HepG2 (cell line): ENCODE measurements around the gene OSBPL8. TPM values are rescaled to one million over a fixed set of nuclear protein-coding genes. Genes with fewer than 3 reads are reported as not detected.

Experiments used
- ATAC-seq: fragments of 200-7000 bp; cut with Tn5 transposase; 3 replicates; pipeline ENCODE4 v1.9.1; 2020; ENCODE audit warnings: mild to moderate bottlenecking, moderate library complexity
- BruUV-seq: library from RNA; stranded (reverse); fragments of 400-500 nt; replicated peaks from 2 replicates; lab custom pipeline; 2021; lab: Mats Ljungman, UMichigan
- CTCF ChIA-PET: fragments of 300-600 bp; formaldehyde crosslinking; extraction: SDS; loops from one replicate; lab custom pipeline; 2021; ENCODE audit warnings: low total read pairs, inconsistent platforms, low intra/inter-chr PET ratio; lab: Yijun Ruan, JAX
- POLR2A ChIA-PET: fragments of 350-600 bp; sonication (Branson Sonifier 250); formaldehyde crosslinking; loops from one replicate; lab custom pipeline; 2020; ENCODE audit warnings: antibody characterized with exemption, inconsistent platforms; lab: Yijun Ruan, JAX
- DNase-seq: peaks from one replicate; pipeline ENCODE4 v3.0.0-alpha.2; 2015; ENCODE audit warnings: low spot score
- FAIRE-seq: peaks from 3 replicates; lab custom pipeline; 2011; peaks lifted over from hg19 to GRCh38; lab: Jason Lieb, UNC
- H2AFZ ChIP-seq: one replicate; pipeline ENCODE4 v1.6.1; 2011; ENCODE audit warnings: low read length, inconsistent platforms
- H3K27ac ChIP-seq: fragments of 300-600 bp; 3 replicates; pipeline ENCODE4 v1.8.0; 2011; ENCODE audit warnings: mixed run types, mild to moderate bottlenecking, mixed read lengths, low read length, inconsistent platforms; ENCODE audit not compliant: insufficient read depth; ENCODE audit errors: extremely low read length
- H3K27me3 ChIP-seq, 2 experiments: fragments of 200-600 bp in 1 of 2; 2 replicates in 1 of 2; 3 replicates in 1 of 2; pipeline versions ENCODE4 v1.6.0 to v1.8.0; 2011; ENCODE audit warnings: low read length in 2 of 2, mild to moderate bottlenecking in 2 of 2, moderate library complexity in 2 of 2, inconsistent platforms in 1 of 2; ENCODE audit not compliant: insufficient read depth in 2 of 2, control insufficient read depth in 1 of 2
- H3K36me3 ChIP-seq, 2 experiments: fragments of 200-600 bp in 1 of 2; replicated peaks in 1 of 2; 2 replicates in 1 of 2; 3 replicates in 1 of 2; pipeline versions ENCODE4 v1.5.1 to v1.8.0; 2011; ENCODE audit warnings: low read length in 2 of 2, inconsistent platforms in 1 of 2; ENCODE audit not compliant: insufficient read depth in 2 of 2, control insufficient read depth in 1 of 2
- H3K4me1 ChIP-seq: 2 replicates; pipeline ENCODE4 v1.5.1; 2012; ENCODE audit warnings: low read length, inconsistent platforms; ENCODE audit not compliant: insufficient read depth
- H3K4me2 ChIP-seq: 2 replicates; pipeline ENCODE4 v1.6.0; 2011; ENCODE audit warnings: low read depth, low read length, inconsistent platforms
- H3K4me3 ChIP-seq, 3 experiments: fragments of 200-600 bp in 1 of 3; sonication (generic), shearing (Covaris generic) in 1 of 3; replicated peaks in 1 of 3; 2 replicates each; pipeline ENCODE4 v1.5.1; 2011 to 2016; ENCODE audit warnings: low read length in 3 of 3, inconsistent platforms in 2 of 3, low read depth in 2 of 3, mild to moderate bottlenecking in 2 of 3, control low read depth in 1 of 3, mixed read lengths in 1 of 3; ENCODE audit not compliant: insufficient read depth in 1 of 3
- H3K79me2 ChIP-seq: one replicate; pipeline ENCODE4 v1.6.1; 2011; ENCODE audit warnings: low read length, inconsistent platforms; ENCODE audit not compliant: insufficient read depth
- H3K9ac ChIP-seq: 2 replicates; pipeline ENCODE4 v1.6.0; 2011; ENCODE audit warnings: mild to moderate bottlenecking, low read depth, low read length, inconsistent platforms; ENCODE audit not compliant: insufficient read depth
- H3K9me3 ChIP-seq: 2 replicates; pipeline ENCODE4 v1.5.1; 2012; ENCODE audit warnings: mild to moderate bottlenecking, low read length
- H4K20me1 ChIP-seq: 2 replicates; pipeline ENCODE4 v1.6.0; 2011; ENCODE audit warnings: inconsistent platforms, mild to moderate bottlenecking, low read length, moderate library complexity; ENCODE audit not compliant: insufficient read depth
- AFF4 ChIP-seq: sonication (generic); formaldehyde crosslinking; IDR thresholded peaks from 2 replicates; pipeline ENCODE4 v1.4.0; 2020; ENCODE audit warnings: missing genetic modification reagents
- ATF7 ChIP-seq, 2 experiments: fragments of 450-650 bp in 1 of 2; sonication (generic) in 1 of 2; formaldehyde crosslinking in 1 of 2; IDR thresholded peaks; 2 replicates each; pipeline versions ENCODE4 v1.4.0 to v1.6.1; 2016 to 2020; ENCODE audit warnings: antibody characterized with exemption in 1 of 2, mild to moderate bottlenecking in 1 of 2, missing genetic modification reagents in 1 of 2
- FOSL1 ChIP-seq: sonication (generic); formaldehyde crosslinking; IDR thresholded peaks from 2 replicates; pipeline ENCODE4 v1.9.0; 2021; ENCODE audit warnings: missing genetic modification reagents, borderline replicate concordance
- GATAD1 ChIP-seq: IDR thresholded peaks from 2 replicates; pipeline ENCODE4 v1.6.1; 2016; ENCODE audit warnings: missing genetic modification reagents, missing compliant biosample characterization
- MAFF ChIP-seq: IDR thresholded peaks from 2 replicates; pipeline ENCODE4 v1.6.1; 2011; ENCODE audit warnings: low read depth, low read length, improper control_type of control experiment
- MAFK ChIP-seq, 2 experiments: IDR thresholded peaks in 1 of 2; conservative IDR thresholded peaks in 1 of 2; 2 replicates each; pipeline ENCODE4 v1.6.1; 2011; ENCODE audit warnings: improper control_type of control experiment in 2 of 2, low read length in 2 of 2
- MATR3 ChIP-seq: sonication (generic); formaldehyde crosslinking; IDR thresholded peaks from 2 replicates; pipeline ENCODE4 v1.4.0; 2020; ENCODE audit warnings: missing genetic modification reagents
- SALL2 ChIP-seq: sonication (generic); formaldehyde crosslinking; IDR thresholded peaks from 2 replicates; pipeline ENCODE4 v1.8.1; 2023; ENCODE audit warnings: mild to moderate bottlenecking, missing genetic modification reagents, inconsistent platforms
- TEF ChIP-seq: sonication (generic); formaldehyde crosslinking; IDR thresholded peaks from 2 replicates; pipeline ENCODE4 v1.5.0; 2020; ENCODE audit warnings: missing genetic modification reagents
- ZNF235 ChIP-seq: sonication (generic); formaldehyde crosslinking; IDR thresholded peaks from 2 replicates; pipeline ENCODE4 v1.8.1; 2023; ENCODE audit warnings: mild to moderate bottlenecking, missing genetic modification reagents, borderline replicate concordance
- ZNF282 ChIP-seq: fragments of 450-650 bp; IDR thresholded peaks from 2 replicates; pipeline ENCODE4 v1.6.1; 2018; ENCODE audit not compliant: partially characterized antibody
- ZNF33B ChIP-seq: sonication (generic); formaldehyde crosslinking; IDR thresholded peaks from 2 replicates; pipeline ENCODE4 v1.5.1; 2020; ENCODE audit warnings: mild to moderate bottlenecking, missing genetic modification reagents
- ZNF468 ChIP-seq: sonication (generic); formaldehyde crosslinking; IDR thresholded peaks from 2 replicates; pipeline ENCODE4 v1.8.0; 2022; ENCODE audit warnings: mild to moderate bottlenecking, moderate library complexity, missing genetic modification reagents
- WGBS: methylation state at CpG from one replicate; pipeline ENCODE4 v1.1.6; 2017; ENCODE audit warnings: low lambda C conversion rate; 5-methylcytosine and 5-hydroxymethylcytosine counted together
- in situ Hi-C: cut with HindIII; loops from 2 replicates; pipeline ENCODE4 v1.10.0; 2017; ENCODE audit warnings: low pct_unique_long_range_greater_than_20kb; ENCODE audit not compliant: extremely low pct_ligation_motif_present
- intact Hi-C: fragments of 100-400 bp; cut with micrococcal nuclease; formaldehyde crosslinking; loops from one replicate; pipeline ENCODE4 v1.10.0; 2022; ENCODE audit not compliant: unreplicated experiment
- polyA plus RNA-seq, 8 experiments: library from polyadenylated mRNA; depleted of rRNA in 3 of 8; stranded (reverse) in 7 of 8; unstranded in 1 of 8; fragments of >200 nt; fragmentation: Illumina TruSeq in 4 of 8; extraction: Trizol in 4 of 8; gene quantifications; 2 replicates each; pipeline versions ENCODE4 v1.2.1 to v1.2.3, GENCODE V29; 2011 to 2016; ENCODE audit warnings: low read depth in 4 of 8, missing spikeins in 1 of 8, mixed read lengths in 1 of 8; ENCODE audit not compliant: insufficient read depth in 1 of 8
- total RNA-seq, 5 experiments: library from RNA; depleted of rRNA; stranded (reverse); fragments of >200 nt; fragmentation: Illumina TruSeq; extraction: Trizol; gene quantifications; 2 replicates each; pipeline ENCODE4 v1.2.3, GENCODE V29; 2016; ENCODE audit warnings: low read depth in 1 of 5

Gene OSBPL8
- total and polyA plus RNA-seq, 2 of the 13 experiments (the other 11 are each of a cell fraction or from before 2014, with no cell fraction given) = 11.0 to 33.9 TPM

GRCh38 chr12:76410371-76410770, 149.2 kb downstream of the OSBPL8 start:
- no peak for FAIRE-seq

GRCh38 chr12:76409074-76409473, 150.5 kb downstream of the OSBPL8 start:
- Histone ChIP-seq H3K9ac (no peak overlapping the region), H3K4me1 (no peaks in the 10 kb centered on the region), H3K9me3 (no peaks in the 10 kb centered on the region), H4K20me1 (no peaks in the 10 kb centered on the region), H3K4me3 (no peak overlapping the region), H3K36me3 (no peaks in the 10 kb centered on the region), H2AFZ (no peak overlapping the region), H3K4me2 (no peak overlapping the region), H3K27me3 (no peaks in the 10 kb centered on the region), H3K27ac (no peak overlapping the region), H3K79me2 (no peaks in the 10 kb centered on the region)
- ATAC-seq (no peak), DNase-seq (no peak), FAIRE-seq (no peak)
- intact Hi-C loops = no loop called here
- ChIA-PET POLR2A (no interaction called here), CTCF (no interaction called here)
- no TSS peak for BruUV-seq
- WGBS = 81% methylated on average over 1 of the region's 1 CpG
- in situ Hi-C loops = no loop called here
- TF ChIP-seq ZNF468 (CRISPR knock-in tag) = no peak
- TF ChIP-seq MATR3 (CRISPR knock-in tag) = no peak
- TF ChIP-seq ATF7 (IDR thresholded peaks at IDR 0.05) = no peak
- TF ChIP-seq ATF7 (CRISPR knock-in tag; IDR thresholded peaks at IDR 0.05) = no peak
- TF ChIP-seq AFF4 (CRISPR knock-in tag) = no peak
- no peak for TF ChIP-seq SALL2
- TF ChIP-seq ZNF282 = no peak
- TF ChIP-seq GATAD1 (CRISPR knock-in tag) = no peak
- TF ChIP-seq TEF = no peak
- no peak for TF ChIP-seq FOSL1

More at GRCh38 chr12:76410371-76410770, 149.2 kb downstream of the OSBPL8 start:
- H3K79me2 ChIP-seq = no peaks in the 10 kb centered on the region
- no peak overlapping the region for H2AFZ ChIP-seq
- no peak overlapping the region for H3K4me3 ChIP-seq
- H3K9ac ChIP-seq = no peak overlapping the region
- peak; percentile 46; the same call in 1 of the 2 replicates for TF ChIP-seq MAFF
- TF ChIP-seq ZNF235 (CRISPR knock-in tag) = no peak
- peak; percentile 27 to 59; a peak in 2 of 4 replicates for TF ChIP-seq MAFK (conservative IDR thresholded peaks at IDR 0.05 in 1 of 2, IDR thresholded peaks at IDR 0.05 in 1 of 2; ENCODE audit: low read length in 2 of 2)
- no peak for TF ChIP-seq ZNF33B
- TF ChIP-seq, all 625 proteins: peak for 2
- Histone ChIP-seq H3K4me1 (no peaks in the 10 kb centered on the region), H3K36me3 (no peaks in the 10 kb centered on the region), H3K4me2 (no peak overlapping the region), H4K20me1 (no peaks in the 10 kb centered on the region), H3K27ac (no peak overlapping the region), H3K27me3 (no peaks in the 10 kb centered on the region), H3K9me3 (no peaks in the 10 kb centered on the region)
- ChIA-PET CTCF (no interaction called here), POLR2A (no interaction called here)
- BruUV-seq = no TSS peak
- intact Hi-C loops (no loop called here), in situ Hi-C loops (no loop called here)
- ATAC-seq (no peak), DNase-seq (no peak)
